Measurements from ENCODE around the gene HIPK4.

DNA sequence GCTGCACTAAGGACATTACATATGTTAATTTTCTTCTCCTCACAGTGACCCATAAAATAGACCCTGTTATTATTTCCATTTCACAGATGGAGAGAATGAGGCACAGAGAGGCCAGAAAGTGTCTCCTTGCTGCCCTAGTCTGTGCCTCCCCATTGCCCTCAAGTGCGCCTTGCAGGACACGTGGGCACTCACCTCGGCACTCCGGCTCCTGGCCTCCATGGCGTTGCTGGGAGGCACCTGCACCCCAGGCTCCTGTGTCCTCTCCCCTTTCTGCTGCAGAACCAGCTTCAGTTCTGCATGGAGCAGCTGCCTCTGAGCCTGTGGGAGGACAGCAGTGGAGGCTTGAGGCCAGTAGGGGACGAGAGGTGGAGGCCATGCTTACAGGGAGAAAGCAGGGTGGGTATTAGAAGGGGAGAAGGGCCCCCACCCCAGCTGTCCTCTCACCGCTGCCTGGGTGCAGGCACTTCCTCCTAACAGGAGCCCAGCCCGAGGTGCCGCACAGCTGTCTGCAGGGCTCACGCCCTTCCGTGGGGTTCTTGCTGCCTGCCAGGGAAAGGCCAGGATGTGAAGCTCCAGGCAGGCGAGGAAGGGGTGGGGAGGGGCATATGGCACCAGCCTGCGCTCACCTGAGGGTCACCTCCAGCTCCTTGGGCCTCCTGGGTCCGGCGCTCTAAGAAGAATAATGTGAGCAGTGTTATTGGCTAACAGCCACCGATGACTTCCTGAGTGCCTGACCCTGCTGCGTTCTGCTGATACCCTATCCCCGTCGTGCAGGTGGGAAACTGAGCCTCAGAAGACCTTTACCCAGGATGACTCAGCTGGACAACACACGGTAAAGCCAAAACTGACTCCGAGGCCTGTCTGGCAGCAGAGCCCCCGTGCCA lies 18.0 kb upstream of the HIPK4 start:
- TF ChIP-seq, protein P1, sequence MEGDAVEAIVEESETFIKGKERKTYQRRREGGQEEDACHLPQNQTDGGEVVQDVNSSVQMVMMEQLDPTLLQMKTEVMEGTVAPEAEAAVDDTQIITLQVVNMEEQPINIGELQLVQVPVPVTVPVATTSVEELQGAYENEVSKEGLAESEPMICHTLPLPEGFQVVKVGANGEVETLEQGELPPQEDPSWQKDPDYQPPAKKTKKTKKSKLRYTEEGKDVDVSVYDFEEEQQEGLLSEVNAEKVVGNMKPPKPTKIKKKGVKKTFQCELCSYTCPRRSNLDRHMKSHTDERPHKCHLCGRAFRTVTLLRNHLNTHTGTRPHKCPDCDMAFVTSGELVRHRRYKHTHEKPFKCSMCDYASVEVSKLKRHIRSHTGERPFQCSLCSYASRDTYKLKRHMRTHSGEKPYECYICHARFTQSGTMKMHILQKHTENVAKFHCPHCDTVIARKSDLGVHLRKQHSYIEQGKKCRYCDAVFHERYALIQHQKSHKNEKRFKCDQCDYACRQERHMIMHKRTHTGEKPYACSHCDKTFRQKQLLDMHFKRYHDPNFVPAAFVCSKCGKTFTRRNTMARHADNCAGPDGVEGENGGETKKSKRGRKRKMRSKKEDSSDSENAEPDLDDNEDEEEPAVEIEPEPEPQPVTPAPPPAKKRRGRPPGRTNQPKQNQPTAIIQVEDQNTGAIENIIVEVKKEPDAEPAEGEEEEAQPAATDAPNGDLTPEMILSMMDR (IDR thresholded peaks at IDR 0.05), result no peak
- no peak for TF ChIP-seq POLR2A (IDR thresholded peaks at IDR 0.05)
- no peak for TF ChIP-seq POLR2AphosphoS5 (IDR thresholded peaks at IDR 0.05)
